GM10248 (cell line): ENCODE measurements around the gene BMPR1A.
"Not testable (repeated sequence)": the region's sequence is repeated elsewhere in the genome, so short reads cannot be mapped to it uniquely, and the experiment has no call there.

Source experiments
- CTCF ChIA-PET: fragments of 300-600 bp; sonication (Branson Sonifier 250); formaldehyde crosslinking; extraction: SDS; loops from one replicate; lab custom pipeline; 2021; ENCODE audit warnings: antibody characterized with exemption; lab: Yijun Ruan, JAX
- POLR2A ChIA-PET: fragments of 350-650 bp; sonication (Branson Sonifier 250); formaldehyde crosslinking; extraction: SDS; loops from one replicate; lab custom pipeline; 2020; ENCODE audit warnings: antibody characterized with exemption; lab: Yijun Ruan, JAX
- DNase-seq: peaks from one replicate; pipeline ENCODE4 v3.0.0; 2012; ENCODE audit errors: extremely low spot score
- TF ChIP-seq, protein P1 (sequence below): IDR thresholded peaks from 2 replicates; pipeline ENCODE4 v1.5.1; 2012; ENCODE audit warnings: mild to moderate bottlenecking, low read depth; ENCODE audit errors: extremely low read depth, missing control alignments, control extremely low read depth

BMPR1A gene

DNA sequence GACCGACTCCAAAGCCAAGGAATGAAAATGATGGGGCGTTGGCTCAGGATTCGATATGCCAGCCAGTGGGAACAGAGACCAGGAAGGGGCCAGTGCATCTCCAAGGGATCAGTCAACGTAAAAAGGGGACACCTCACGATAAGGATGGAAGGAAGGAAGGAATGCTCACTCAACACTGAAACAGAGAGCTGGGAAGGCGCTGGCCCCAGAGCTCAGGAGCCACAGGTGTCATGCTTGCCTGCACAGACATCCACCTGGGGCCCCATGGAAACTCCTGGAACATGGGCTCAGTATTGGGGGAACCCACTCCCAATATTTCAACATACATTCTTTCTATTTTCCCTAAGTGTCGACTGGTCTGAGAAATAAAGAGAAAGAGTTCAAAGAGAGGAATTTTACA, 195.7 kb downstream of the BMPR1A start:
- POLR2A ChIA-PET = no interaction called here
- CTCF ChIA-PET = interaction anchor here (1.0 to 2.3 kb wide), 3 partner anchors 8 to 19 kb away, joined by 3 to 7 read pairs (median 3); no protein-coding TSS in a partner anchor
- no peak for DNase-seq
- TF ChIP-seq, protein P1, sequence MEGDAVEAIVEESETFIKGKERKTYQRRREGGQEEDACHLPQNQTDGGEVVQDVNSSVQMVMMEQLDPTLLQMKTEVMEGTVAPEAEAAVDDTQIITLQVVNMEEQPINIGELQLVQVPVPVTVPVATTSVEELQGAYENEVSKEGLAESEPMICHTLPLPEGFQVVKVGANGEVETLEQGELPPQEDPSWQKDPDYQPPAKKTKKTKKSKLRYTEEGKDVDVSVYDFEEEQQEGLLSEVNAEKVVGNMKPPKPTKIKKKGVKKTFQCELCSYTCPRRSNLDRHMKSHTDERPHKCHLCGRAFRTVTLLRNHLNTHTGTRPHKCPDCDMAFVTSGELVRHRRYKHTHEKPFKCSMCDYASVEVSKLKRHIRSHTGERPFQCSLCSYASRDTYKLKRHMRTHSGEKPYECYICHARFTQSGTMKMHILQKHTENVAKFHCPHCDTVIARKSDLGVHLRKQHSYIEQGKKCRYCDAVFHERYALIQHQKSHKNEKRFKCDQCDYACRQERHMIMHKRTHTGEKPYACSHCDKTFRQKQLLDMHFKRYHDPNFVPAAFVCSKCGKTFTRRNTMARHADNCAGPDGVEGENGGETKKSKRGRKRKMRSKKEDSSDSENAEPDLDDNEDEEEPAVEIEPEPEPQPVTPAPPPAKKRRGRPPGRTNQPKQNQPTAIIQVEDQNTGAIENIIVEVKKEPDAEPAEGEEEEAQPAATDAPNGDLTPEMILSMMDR = no peak

GRCh38 chr10:86952697-86953096, 196.3 kb downstream of the BMPR1A start:
- POLR2A ChIA-PET, DNase-seq: not testable (repeated sequence)
- CTCF ChIA-PET = interaction anchor here (1.0 kb wide), 2 partner anchors 7 to 18 kb away, joined by 3 read pairs; no protein-coding TSS in a partner anchor

DNA sequence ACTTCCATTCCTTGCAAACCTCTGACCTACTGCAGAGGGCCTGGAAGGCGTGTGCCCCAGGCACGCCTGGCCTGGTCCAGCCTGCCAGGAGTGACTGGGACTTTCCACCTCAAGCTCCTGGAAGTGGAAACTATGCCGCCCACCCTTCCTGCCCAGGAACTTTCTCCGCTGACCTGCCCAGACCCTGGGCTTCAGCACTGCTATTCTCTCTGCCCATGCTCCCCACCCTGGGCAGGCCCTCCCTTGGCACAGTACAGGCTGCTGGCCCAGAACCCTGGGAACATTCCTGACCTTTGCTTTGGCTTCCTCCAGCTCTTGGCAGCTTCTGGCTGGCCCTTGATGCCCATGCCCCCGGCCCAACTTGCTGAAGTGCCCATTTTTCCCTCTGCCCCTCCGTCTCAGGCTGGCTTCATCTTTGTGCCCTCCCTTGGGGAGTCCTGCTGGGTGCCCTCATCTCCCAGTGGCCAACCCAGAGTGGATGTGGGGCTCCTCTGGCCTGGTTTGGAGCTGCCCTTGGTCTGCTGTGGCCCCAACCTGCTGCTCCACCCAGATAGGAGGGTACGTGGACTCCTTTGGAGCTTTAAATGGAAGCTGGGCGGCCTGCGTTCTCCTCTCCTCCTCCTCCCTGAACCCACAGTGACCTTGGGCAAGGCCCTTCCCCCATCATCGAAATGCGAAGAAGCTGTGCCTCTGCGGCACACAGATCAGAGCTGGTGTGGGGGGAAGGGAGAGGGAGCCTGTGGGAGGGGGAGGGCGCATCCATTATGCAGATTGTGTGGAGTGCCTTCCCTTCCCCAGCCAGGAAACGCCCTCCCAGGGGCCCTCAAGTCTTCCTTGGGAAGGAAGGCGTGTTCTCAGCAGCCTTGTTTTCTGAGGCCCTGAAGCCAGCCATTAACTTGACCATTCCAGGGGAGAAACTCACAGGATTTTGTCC, 197.6 kb downstream of the BMPR1A start:
- POLR2A ChIA-PET = interaction anchor here (0.6 kb wide), 1 partner anchor 141 kb away, joined by 3 read pairs; the partner anchor contains the start of gene SHLD2
- DNase-seq = no peak
- CTCF ChIA-PET = interaction anchor here (1.5 kb wide), 3 partner anchors 8 to 16 kb away, joined by 4 to 6 read pairs (median 6); partner anchors contain the start of gene ADIRF
- TF ChIP-seq, protein P1 = no peak

DNA sequence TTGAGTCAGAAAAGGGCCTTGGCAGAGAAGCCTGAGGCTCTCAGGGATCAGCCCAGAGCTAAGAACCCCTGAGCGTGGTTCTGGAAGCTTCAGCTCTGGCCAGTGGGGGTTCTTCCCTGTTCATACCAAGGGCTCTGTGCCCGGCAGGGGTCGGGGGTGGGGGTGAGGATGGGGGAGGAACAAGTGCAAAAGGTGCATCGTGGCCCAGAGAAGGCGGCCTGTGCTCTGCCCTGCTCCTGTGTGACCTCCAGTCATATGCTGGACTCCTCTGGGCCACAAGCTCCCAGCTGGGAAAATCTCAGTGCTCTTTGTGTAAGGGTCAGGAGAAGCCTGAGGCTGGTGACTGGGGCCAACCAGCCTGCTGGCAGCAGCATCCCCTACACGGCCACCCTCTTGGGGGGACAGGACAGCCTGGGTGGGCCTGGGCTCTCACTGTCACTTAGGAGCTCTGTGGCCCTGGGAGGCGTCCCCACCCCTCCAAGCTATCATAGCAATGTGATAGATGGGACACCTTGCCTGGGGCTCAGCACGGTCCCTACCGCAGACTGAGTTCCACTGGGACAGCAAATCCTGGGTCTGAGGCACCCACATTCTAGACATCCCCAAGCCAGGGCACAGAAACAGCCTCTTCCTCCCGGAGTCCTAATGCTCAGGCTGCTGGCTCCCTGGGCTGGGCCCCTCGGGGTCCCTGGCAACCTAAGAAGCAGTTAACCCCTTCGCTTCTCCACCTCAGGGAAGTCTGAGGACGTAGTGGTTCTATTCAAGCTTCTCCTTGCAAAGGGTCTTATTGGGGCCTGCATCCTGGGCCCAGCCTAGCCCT, 198.5 kb downstream of the BMPR1A start:
- CTCF ChIA-PET = interaction anchor here (1.5 kb wide), 3 partner anchors 8 to 16 kb away, joined by 4 to 6 read pairs (median 6); partner anchors contain the start of gene ADIRF
- TF ChIP-seq, protein P1 = no peak
- no peak for DNase-seq
- POLR2A ChIA-PET = interaction anchor here (0.7 kb wide), 1 partner anchor 11 kb away, joined by 5 read pairs; no protein-coding TSS in a partner anchor

- CTCF ChIA-PET = interaction anchor here (1.5 to 15.9 kb wide), 3 partner anchors 9 to 14 kb away, joined by 6 to 238 read pairs (median 6); partner anchors contain the start of gene ADIRF
- TF ChIP-seq, protein P1 = no peak
- POLR2A ChIA-PET = interaction anchor here (0.7 kb wide), 1 partner anchor 10 kb away, joined by 5 read pairs; no protein-coding TSS in a partner anchor
- DNase-seq = no peak
Observed at GRCh38 chr10:86955501-86956194, 199.2 kb downstream of the BMPR1A start.

DNA sequence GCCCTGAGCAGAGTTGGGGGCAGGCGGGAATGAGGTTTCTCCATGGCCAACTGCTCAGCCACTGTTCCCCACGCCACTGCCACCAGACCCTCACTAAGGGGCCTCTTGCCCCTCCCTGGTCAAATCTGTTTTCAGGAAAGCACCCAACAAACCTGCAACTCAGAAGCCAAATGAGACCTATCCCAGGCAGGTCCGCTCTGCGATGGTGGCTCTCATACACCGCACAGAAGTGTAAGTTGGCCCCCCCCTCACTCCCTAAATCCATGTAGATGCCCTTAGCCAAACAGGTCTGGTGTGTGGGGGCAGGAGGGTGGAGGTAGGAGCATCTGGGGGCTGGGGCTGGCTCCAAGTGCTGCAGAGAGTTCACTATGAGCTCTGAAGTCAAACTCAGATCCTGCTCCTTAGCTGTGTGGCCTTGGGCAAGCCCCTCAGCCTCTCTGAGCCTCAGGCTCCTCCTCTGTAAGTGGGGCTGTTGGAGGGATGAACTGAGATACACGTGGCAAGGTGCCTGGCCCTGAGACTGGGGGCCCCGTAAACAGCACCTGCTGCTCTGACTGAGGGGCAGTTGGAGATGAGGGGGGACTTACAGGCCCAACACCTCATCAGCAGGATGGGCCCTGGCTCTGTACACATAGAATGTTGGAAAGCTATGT, 199.9 kb downstream of the BMPR1A start:
- TF ChIP-seq, protein P1 = no peak
- CTCF ChIA-PET = interaction anchor here (3.1 to 15.9 kb wide), 2 partner anchors 12 to 14 kb away, joined by 27 to 238 read pairs; partner anchors contain the start of gene ADIRF

More for the DNA sequence above, 199.9 kb downstream of the BMPR1A start:
- no peak for DNase-seq
- POLR2A ChIA-PET = interaction anchor here (0.5 kb wide), 1 partner anchor 192 kb away, joined by 4 read pairs; no protein-coding TSS in a partner anchor
